GM12878 (cell line): ENCODE measurements around the gene RNF150. TPM values are rescaled to one million over a fixed set of nuclear protein-coding genes. Genes with fewer than 3 reads are reported as not detected.

ENCODE experiments used
- ATAC-seq: fragments of 200-7000 bp; cut with Tn5 transposase; 3 replicates; pipeline ENCODE4 v1.9.1; 2020; ENCODE audit warnings: mild to moderate bottlenecking, moderate library complexity
- BruUV-seq: library from RNA; stranded (reverse); fragments of 400-500 nt; replicated peaks from 2 replicates; lab custom pipeline; 2021; lab: Mats Ljungman, UMichigan
- CTCF ChIA-PET: fragments of 300-600 bp; sonication (Branson Sonifier 250); formaldehyde crosslinking; extraction: SDS; loops from one replicate; lab custom pipeline; 2021; ENCODE audit warnings: inconsistent platforms; lab: Yijun Ruan, JAX
- POLR2A ChIA-PET: fragments of 350-600 bp; formaldehyde crosslinking; extraction: SDS; loops from one replicate; lab custom pipeline; 2021; ENCODE audit warnings: inconsistent platforms; lab: Charles Lee
- RAD21 ChIA-PET: fragments of 300-600 bp; sonication (Branson Sonifier 250); formaldehyde crosslinking; loops from one replicate; lab custom pipeline; 2023; ENCODE audit warnings: antibody characterized with exemption; ENCODE audit not compliant: unreplicated experiment; lab: Charles Lee
- SMC1A ChIA-PET: fragments of 300-600 bp; sonication (Branson Sonifier 250); formaldehyde crosslinking; loops from one replicate; lab custom pipeline; 2023; ENCODE audit not compliant: unreplicated experiment, uncharacterized antibody; lab: Charles Lee
- DNase-seq: peaks from one replicate; pipeline ENCODE4 v3.0.0-alpha.2; 2011; ENCODE audit warnings: low read depth, low spot score
- FAIRE-seq: peaks from 3 replicates; lab custom pipeline; 2011; peaks lifted over from hg19 to GRCh38; lab: Jason Lieb, UNC
- H2AFZ ChIP-seq: 2 replicates; pipeline ENCODE4 v1.6.0; 2011; ENCODE audit warnings: low read depth, low read length, control low read depth; ENCODE audit not compliant: control insufficient read depth
- H3K27ac ChIP-seq: 2 replicates; pipeline ENCODE4 v1.5.1; 2011; ENCODE audit warnings: control low read depth; ENCODE audit not compliant: control insufficient read depth, insufficient read depth
- H3K27me3 ChIP-seq, 2 experiments: replicated peaks in 1 of 2; 2 replicates each; pipeline versions ENCODE4 v1.6.0 to v1.6.1; 2011; ENCODE audit warnings: low read length in 1 of 2; ENCODE audit not compliant: control insufficient read depth in 2 of 2, insufficient read depth in 2 of 2
- H3K36me3 ChIP-seq, 2 experiments: 2 replicates each; pipeline ENCODE4 v1.5.1; 2011; ENCODE audit warnings: low read length in 1 of 2; ENCODE audit not compliant: control insufficient read depth in 2 of 2, insufficient read depth in 2 of 2
- H3K4me1 ChIP-seq: 2 replicates; pipeline ENCODE4 v1.6.1; 2011; ENCODE audit warnings: mild to moderate bottlenecking, low read length, moderate library complexity, mixed read lengths; ENCODE audit not compliant: control insufficient read depth, insufficient read depth
- H3K4me2 ChIP-seq: 2 replicates; pipeline ENCODE4 v1.6.0; 2011; ENCODE audit warnings: control low read depth; ENCODE audit not compliant: control insufficient read depth, insufficient read depth
- H3K4me3 ChIP-seq: fragments of 200-600 bp; sonication (generic); 2 replicates; pipeline ENCODE4 v1.5.1; 2016
- H3K79me2 ChIP-seq: 2 replicates; pipeline ENCODE4 v1.6.0; 2011; ENCODE audit warnings: low read length; ENCODE audit not compliant: control insufficient read depth, insufficient read depth
- H3K9ac ChIP-seq: 2 replicates; pipeline ENCODE4 v1.8.0; 2011; ENCODE audit warnings: low read length, control low read depth, mixed read lengths; ENCODE audit not compliant: control insufficient read depth, insufficient read depth
- H3K9me3 ChIP-seq: replicated peaks from 3 replicates; pipeline ENCODE4 v1.5.1; 2011; ENCODE audit warnings: mild to moderate bottlenecking, low read length; ENCODE audit not compliant: control insufficient read depth, insufficient read depth
- H4K20me1 ChIP-seq: 2 replicates; pipeline ENCODE4 v1.6.0; 2011; ENCODE audit not compliant: control insufficient read depth, insufficient read depth
- ATF7 ChIP-seq: fragments of 450-650 bp; IDR thresholded peaks from 2 replicates; pipeline ENCODE4 v1.6.1; 2016; ENCODE audit warnings: low read depth, mild to moderate bottlenecking
- IKZF1 ChIP-seq: fragments of 450-650 bp; conservative IDR thresholded peaks from 2 replicates; pipeline ENCODE4 v1.6.1; 2017; ENCODE audit warnings: antibody characterized with exemption, mild to moderate bottlenecking
- MYC ChIP-seq: IDR thresholded peaks from 2 replicates; pipeline ENCODE4 v1.6.1; 2011; ENCODE audit warnings: mild to moderate bottlenecking, low read length, moderate library complexity, inconsistent platforms; ENCODE audit not compliant: insufficient read depth, insufficient replicate concordance, insufficient read length, severe bottlenecking
- NRF1 ChIP-seq: conservative IDR thresholded peaks from 2 replicates; pipeline ENCODE4 v1.6.1; 2011; ENCODE audit warnings: mild to moderate bottlenecking, low read depth, low read length, improper control_type of control experiment
- POLR2A ChIP-seq: IDR thresholded peaks from 2 replicates; pipeline ENCODE4 v1.6.1; 2011; ENCODE audit warnings: low read depth, mild to moderate bottlenecking, low read length
- RFX5 ChIP-seq: IDR thresholded peaks from 2 replicates; pipeline ENCODE4 v1.6.1; 2011; ENCODE audit warnings: low read depth, low read length, improper control_type of control experiment
- SPI1 ChIP-seq: IDR thresholded peaks from 2 replicates; pipeline ENCODE4 v1.6.1; 2011; ENCODE audit warnings: low read depth, mild to moderate bottlenecking, low read length, moderate library complexity, borderline replicate concordance; ENCODE audit not compliant: insufficient read depth
- TAF1 ChIP-seq: IDR thresholded peaks from 2 replicates; pipeline ENCODE4 v1.6.1; 2011; ENCODE audit warnings: mild to moderate bottlenecking, low read depth, low read length, borderline replicate concordance
- TARDBP ChIP-seq: IDR thresholded peaks from 2 replicates; pipeline ENCODE4 v1.6.1; 2016; ENCODE audit warnings: borderline replicate concordance
- WGBS: methylation state at CpG from one replicate; pipeline ENCODE4 v1.1.6; 2016; ENCODE audit warnings: low lambda C conversion rate; ENCODE audit not compliant: insufficient replicate concordance, insufficient coverage; ENCODE audit errors: missing lambda C conversion rate; 5-methylcytosine and 5-hydroxymethylcytosine counted together
- in situ Hi-C: fragments of 300-500 bp; cut with MboI; formaldehyde crosslinking; loops from 9 replicates; pipeline ENCODE4 v1.14.3; 2018; ENCODE audit warnings: mixed read lengths
- intact Hi-C: fragments of 100-400 bp; cut with micrococcal nuclease; formaldehyde crosslinking; loops from one replicate; pipeline ENCODE4 v1.14.2; 2022; ENCODE audit not compliant: unreplicated experiment
- polyA plus RNA-seq, 11 experiments: library from polyadenylated mRNA; depleted of rRNA in 4 of 11; unstranded in 6 of 11; stranded (reverse) in 5 of 11; fragments of >200 nt; fragmentation: Nextera tagmentation in 4 of 11; fragmentation: Illumina TruSeq in 1 of 11; extraction: Ambion mirVana in 4 of 11; extraction: Trizol in 1 of 11; gene quantifications; 1 replicate in 1 of 11; 2 replicates in 10 of 11; pipeline versions ENCODE4 v1.2.1 to v1.2.3, GENCODE V29; 2011 to 2016; ENCODE audit warnings: inconsistent platforms in 2 of 11, missing spikeins in 2 of 11, low read depth in 1 of 11
- total RNA-seq, 4 experiments: library from RNA; depleted of rRNA in 3 of 4; stranded (reverse); fragments of >200 nt in 3 of 4; fragmentation: Illumina TruSeq in 1 of 4; extraction: Trizol in 1 of 4; gene quantifications; 2 replicates each; pipeline versions ENCODE4 v1.2.1 to v1.2.3, GENCODE V29; 2013 to 2021
- TF ChIP-seq, protein P1 (sequence below): fragments of 450-650 bp; IDR thresholded peaks from 2 replicates; pipeline ENCODE4 v1.6.1; 2017; ENCODE audit warnings: mild to moderate bottlenecking, low read depth, inconsistent platforms; ENCODE audit not compliant: poor library complexity, severe bottlenecking
- TF ChIP-seq, protein P2 (sequence below): fragments of 450-650 bp; IDR thresholded peaks from 2 replicates; pipeline ENCODE4 v1.6.1; 2017; ENCODE audit warnings: low read depth, mild to moderate bottlenecking, moderate library complexity

RNF150 gene
- total and polyA plus RNA-seq, 10 of the 15 experiments (the other 5 are each of a cell fraction or from before 2014, with no cell fraction given): 0.01 to 2.3 (median 0.04) TPM; not detected in 6

- TF ChIP-seq MYC (no peak), NRF1 (no peak), TAF1 (no peak), RFX5 (no peak)
Measured at GRCh38 chr4:141047228-141047884, 85.9 kb downstream of the RNF150 start (continued).

- H3K36me3 ChIP-seq: no peaks in the 10 kb centered on the region
- no peaks in the 10 kb centered on the region for H3K4me1 ChIP-seq
- 34% methylated on average over 3 of the region's 3 CpGs for WGBS
- no peak for DNase-seq
- no peak for FAIRE-seq
- H3K4me3 ChIP-seq: no peak overlapping the region
- H3K27ac ChIP-seq: no peak overlapping the region
- no peaks in the 10 kb centered on the region for H3K27me3 ChIP-seq
- SMC1A ChIA-PET: interaction anchor here (1.4 kb wide), 1 partner anchor 8 kb away, joined by 3 read pairs; no protein-coding TSS in a partner anchor
- RAD21 ChIA-PET: no interaction called here
- no peak for TF ChIP-seq IKZF1
- TF ChIP-seq NRF1: no peak
- TF ChIP-seq TARDBP: no peak
- TF ChIP-seq POLR2A: no peak
- TF ChIP-seq, protein P1, sequence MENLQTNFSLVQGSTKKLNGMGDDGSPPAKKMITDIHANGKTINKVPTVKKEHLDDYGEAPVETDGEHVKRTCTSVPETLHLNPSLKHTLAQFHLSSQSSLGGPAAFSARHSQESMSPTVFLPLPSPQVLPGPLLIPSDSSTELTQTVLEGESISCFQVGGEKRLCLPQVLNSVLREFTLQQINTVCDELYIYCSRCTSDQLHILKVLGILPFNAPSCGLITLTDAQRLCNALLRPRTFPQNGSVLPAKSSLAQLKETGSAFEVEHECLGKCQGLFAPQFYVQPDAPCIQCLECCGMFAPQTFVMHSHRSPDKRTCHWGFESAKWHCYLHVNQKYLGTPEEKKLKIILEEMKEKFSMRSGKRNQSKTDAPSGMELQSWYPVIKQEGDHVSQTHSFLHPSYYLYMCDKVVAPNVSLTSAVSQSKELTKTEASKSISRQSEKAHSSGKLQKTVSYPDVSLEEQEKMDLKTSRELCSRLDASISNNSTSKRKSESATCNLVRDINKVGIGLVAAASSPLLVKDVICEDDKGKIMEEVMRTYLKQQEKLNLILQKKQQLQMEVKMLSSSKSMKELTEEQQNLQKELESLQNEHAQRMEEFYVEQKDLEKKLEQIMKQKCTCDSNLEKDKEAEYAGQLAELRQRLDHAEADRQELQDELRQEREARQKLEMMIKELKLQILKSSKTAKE: no peak
- no peak for TF ChIP-seq SPI1
- TF ChIP-seq ATF7: no peak
- TF ChIP-seq, protein P2, sequence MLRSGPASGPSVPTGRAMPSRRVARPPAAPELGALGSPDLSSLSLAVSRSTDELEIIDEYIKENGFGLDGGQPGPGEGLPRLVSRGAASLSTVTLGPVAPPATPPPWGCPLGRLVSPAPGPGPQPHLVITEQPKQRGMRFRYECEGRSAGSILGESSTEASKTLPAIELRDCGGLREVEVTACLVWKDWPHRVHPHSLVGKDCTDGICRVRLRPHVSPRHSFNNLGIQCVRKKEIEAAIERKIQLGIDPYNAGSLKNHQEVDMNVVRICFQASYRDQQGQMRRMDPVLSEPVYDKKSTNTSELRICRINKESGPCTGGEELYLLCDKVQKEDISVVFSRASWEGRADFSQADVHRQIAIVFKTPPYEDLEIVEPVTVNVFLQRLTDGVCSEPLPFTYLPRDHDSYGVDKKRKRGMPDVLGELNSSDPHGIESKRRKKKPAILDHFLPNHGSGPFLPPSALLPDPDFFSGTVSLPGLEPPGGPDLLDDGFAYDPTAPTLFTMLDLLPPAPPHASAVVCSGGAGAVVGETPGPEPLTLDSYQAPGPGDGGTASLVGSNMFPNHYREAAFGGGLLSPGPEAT: no peak
- ATAC-seq: no peak
- no peak overlapping the region for H3K9ac ChIP-seq
- H3K79me2 ChIP-seq: no peaks in the 10 kb centered on the region
- in situ Hi-C loops: no loop called here
- intact Hi-C loops: no loop called here
- H4K20me1 ChIP-seq: no peaks in the 10 kb centered on the region
- BruUV-seq: no TSS peak
- CTCF ChIA-PET: no interaction called here
- no peak overlapping the region for H3K4me2 ChIP-seq
- no peak overlapping the region for H2AFZ ChIP-seq
- no peaks in the 10 kb centered on the region for H3K9me3 ChIP-seq
- POLR2A ChIA-PET: no interaction called here
Measured at GRCh38 chr4:141046255-141046654, 87.0 kb downstream of the RNF150 start.
